ENCODE results near the gene B4GAT1. TPM values are rescaled to one million over a fixed set of nuclear protein-coding genes. Genes with fewer than 3 reads are reported as not detected.
A peak's percentile ranks its signal among the peaks of the same experiment; 100 is the strongest.

B4GAT1 gene
- total RNA-seq, 1 donor from 2014 or later = 25.2 TPM

DNA sequence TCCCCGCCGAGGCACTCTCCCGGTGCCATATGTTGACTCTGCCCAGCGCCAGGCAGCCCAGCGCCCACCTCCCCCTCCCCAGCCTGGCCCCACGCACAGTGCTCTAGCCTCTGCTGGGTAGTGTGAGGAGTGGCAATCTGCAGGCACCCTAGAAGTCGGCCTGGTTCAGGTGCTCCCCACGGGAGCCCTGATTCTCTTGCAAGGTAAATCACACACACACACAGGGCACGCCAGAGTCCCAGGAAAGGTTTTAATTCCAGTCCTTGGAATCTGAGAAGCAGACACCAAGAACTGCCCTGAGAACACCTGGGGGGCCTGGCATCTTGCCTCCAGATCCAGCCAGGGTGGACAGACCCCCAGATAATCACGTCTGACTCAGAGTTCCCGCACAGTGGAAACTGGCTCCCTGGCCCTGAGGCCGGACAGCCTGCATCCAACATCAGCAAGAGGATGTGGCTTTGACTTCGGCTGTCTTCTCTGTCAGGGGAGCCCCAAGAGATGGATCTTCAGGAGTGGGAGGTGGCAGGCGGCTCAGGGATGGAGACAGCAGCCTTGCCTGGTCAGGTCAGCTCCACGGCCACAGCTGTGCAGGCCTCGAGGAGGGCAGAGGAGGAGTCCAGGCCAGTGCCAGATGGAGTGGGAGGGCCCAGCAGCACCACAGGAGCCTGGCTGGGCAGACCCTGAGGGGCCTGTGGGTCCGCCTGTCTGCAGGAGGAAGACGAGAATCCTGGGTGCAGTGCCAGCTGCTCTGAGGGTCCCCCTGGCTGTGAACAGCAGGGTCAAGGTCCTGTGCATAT lies 10.1 kb downstream of the B4GAT1 start:
- Histone ChIP-seq H3K79me2 (ENCODE audit: insufficient read depth, low read length) (peaks cover 32% of the 10 kb centered on the region), H3K36me3 (ENCODE audit: insufficient read depth, low read length) (peaks cover 6% of the 10 kb centered on the region), H3K9me3 (ENCODE audit: insufficient read depth, low read depth, low read length) (no peaks in the 10 kb centered on the region), H3K4me3 (ENCODE audit: insufficient read depth, low read depth, low read length) (no peak overlapping the region), H4K20me1 (ENCODE audit: insufficient read depth, low read length) (peaks cover 47% of the 10 kb centered on the region), H3K4me1 (ENCODE audit: insufficient read depth, low read length) (peaks cover 47% of the 10 kb centered on the region), H2AFZ (ENCODE audit: low read depth, low read length) (no peak overlapping the region), H3K27me3 (ENCODE audit: insufficient read depth, low read length) (no peaks in the 10 kb centered on the region), H3K27ac (ENCODE audit: low read depth, low read length) (peak overlapping the region; percentile 96), H3K4me2 (ENCODE audit: low read length) (peak overlapping the region; percentile 99), H3K9ac (ENCODE audit: low read length) (peak overlapping the region; percentile 80)
- H3K9me3 Mint-ChIP-seq (ENCODE audit: unreplicated experiment) = no peaks in the 10 kb centered on the region
- DNase-seq (ENCODE audit: low read depth) (peak; percentile 53), FAIRE-seq (no peak)
- H3K4me1 Mint-ChIP-seq (ENCODE audit: low read depth, unreplicated experiment) = peaks cover 31% of the 10 kb centered on the region
- peak overlapping the region; percentile 88 for H3K4me3 Mint-ChIP-seq (ENCODE audit: unreplicated experiment)
- H3K27me3 Mint-ChIP-seq (ENCODE audit: low read depth, unreplicated experiment) = no peaks in the 10 kb centered on the region
- H3K27ac Mint-ChIP-seq (ENCODE audit: unreplicated experiment) = peak overlapping the region; percentile 99
- H3K36me3 Mint-ChIP-seq (ENCODE audit: low read depth, unreplicated experiment) = peaks cover 9% of the 10 kb centered on the region
- no peak for TF ChIP-seq CTCF (IDR thresholded peaks at IDR 0.05; ENCODE audit: insufficient read depth, low read depth, low read length)
- no peak for TF ChIP-seq EZH2 (IDR thresholded peaks at IDR 0.05; ENCODE audit: insufficient read depth, low read length)

DNA sequence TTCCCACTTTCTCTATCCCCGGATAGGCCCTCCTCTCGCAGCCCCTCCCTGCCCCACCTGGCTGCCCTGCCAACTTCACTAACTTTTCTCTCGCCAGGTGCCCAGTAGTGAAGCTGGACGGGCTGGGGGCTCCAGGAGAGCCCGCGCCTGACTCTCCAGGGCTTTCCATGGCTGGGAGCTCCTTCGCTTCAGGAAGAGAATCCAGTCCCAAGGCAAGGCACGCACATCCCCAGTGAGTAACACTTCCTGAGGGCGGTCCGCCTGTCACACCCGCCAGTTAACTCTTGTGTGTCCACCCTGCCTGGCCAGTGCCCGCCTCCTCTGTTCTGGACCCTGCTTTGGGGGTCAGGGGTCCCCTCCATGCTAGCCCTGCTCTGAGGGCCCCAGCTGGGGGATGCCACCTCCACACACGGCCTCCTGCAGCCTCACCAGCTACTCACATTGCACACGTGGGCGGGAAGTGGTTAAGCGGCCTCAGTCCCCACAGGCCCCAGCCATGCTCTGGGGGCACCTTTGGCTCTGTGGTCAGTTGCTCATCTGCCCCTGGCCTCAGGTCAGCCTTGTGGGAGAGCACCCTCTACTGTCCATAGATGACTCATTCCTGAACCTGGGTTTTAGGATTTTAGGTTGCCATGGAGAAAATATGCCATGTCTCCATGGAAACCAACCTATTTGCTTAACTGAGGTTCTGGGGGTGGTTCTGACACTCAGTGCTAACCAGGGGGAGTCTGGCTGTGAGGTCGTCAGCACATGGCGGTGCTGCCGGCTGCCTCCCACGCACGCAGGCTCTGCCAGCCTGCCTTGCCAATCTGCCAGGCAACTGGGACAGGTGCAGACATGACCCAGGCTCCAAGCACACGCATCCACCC lies 11.0 kb downstream of the B4GAT1 start, which contains the start of gene RIN1:
RIN1 (minus strand) TSS at position 201 of the 869 bp plus-strand sequence; CDS start at position 169, 32 bp downstream.
- H3K27ac ChIP-seq (ENCODE audit: low read depth, low read length) = peak within 1 kb of the TSS; percentile 96
- no peaks in the 10 kb centered on the region for H3K9me3 Mint-ChIP-seq (ENCODE audit: unreplicated experiment)
- no peak for TF ChIP-seq CTCF (IDR thresholded peaks at IDR 0.05; ENCODE audit: insufficient read depth, low read depth, low read length)
- no peak for TF ChIP-seq EZH2 (IDR thresholded peaks at IDR 0.05; ENCODE audit: insufficient read depth, low read length)

More for the DNA sequence above, 11.0 kb downstream of the B4GAT1 start, which contains the start of gene RIN1:
- Histone ChIP-seq H3K79me2 (ENCODE audit: insufficient read depth, low read length) (peaks cover 27% of the 10 kb centered on the region), H3K27me3 (ENCODE audit: insufficient read depth, low read length) (no peaks in the 10 kb centered on the region), H4K20me1 (ENCODE audit: insufficient read depth, low read length) (peaks cover 46% of the 10 kb centered on the region), H3K4me3 (ENCODE audit: insufficient read depth, low read depth, low read length) (peak within 1 kb of the TSS; percentile 74), H2AFZ (ENCODE audit: low read depth, low read length) (no peak within 1 kb of the TSS), H3K4me1 (ENCODE audit: insufficient read depth, low read length) (peaks cover 47% of the 10 kb centered on the region), H3K4me2 (ENCODE audit: low read length) (peak within 1 kb of the TSS; percentile 99), H3K9ac (ENCODE audit: low read length) (peak within 1 kb of the TSS; percentile 95), H3K36me3 (ENCODE audit: insufficient read depth, low read length) (peaks cover 6% of the 10 kb centered on the region), H3K9me3 (ENCODE audit: insufficient read depth, low read depth, low read length) (no peaks in the 10 kb centered on the region)
- FAIRE-seq = peak; percentile 98
- Mint-ChIP-seq H3K27ac (ENCODE audit: unreplicated experiment) (peak within 1 kb of the TSS; percentile 99), H3K36me3 (ENCODE audit: low read depth, unreplicated experiment) (peaks cover 9% of the 10 kb centered on the region), H3K4me1 (ENCODE audit: low read depth, unreplicated experiment) (peaks cover 31% of the 10 kb centered on the region), H3K27me3 (ENCODE audit: low read depth, unreplicated experiment) (no peaks in the 10 kb centered on the region), H3K4me3 (ENCODE audit: unreplicated experiment) (peak within 1 kb of the TSS; percentile 88)
- peak; percentile 98 for DNase-seq (ENCODE audit: low read depth)

All from astrocyte (in vitro differentiated cells and primary cell).